A549 (cell line): ENCODE data around the gene MYH8.

Experiments used
- HOXA7 ChIP-seq: fragments of 250-450 bp; sonication (Bioruptor Pico); IDR thresholded peaks from 2 replicates; pipeline ENCODE4 v1.5.0; 2020; ENCODE audit warnings: mild to moderate bottlenecking, moderate library complexity
- POLR2A ChIP-seq: IDR thresholded peaks from 2 replicates; pipeline ENCODE4 v1.6.1; 2012; ENCODE audit warnings: mild to moderate bottlenecking, low read length
- RAD21 ChIP-seq, 2 experiments: fragments of >200 bp in 1 of 2; sonication (Bioruptor Twin) in 1 of 2; formaldehyde crosslinking in 1 of 2; IDR thresholded peaks in 1 of 2; conservative IDR thresholded peaks in 1 of 2; 2 replicates in 1 of 2; 3 replicates in 1 of 2; pipeline ENCODE4 v1.6.1; 2012 to 2018; ENCODE audit warnings: inconsistent platforms in 1 of 2
- TF ChIP-seq, protein P1 (sequence below): fragments of >200 bp; sonication (Bioruptor Twin); formaldehyde crosslinking; IDR thresholded peaks from 3 replicates; pipeline ENCODE4 v1.5.1; 2016
- TF ChIP-seq, protein P2 (sequence below): fragments of >200 bp; sonication (Bioruptor Twin); formaldehyde crosslinking; IDR thresholded peaks from 3 replicates; pipeline ENCODE4 v1.6.1; 2016
- TF ChIP-seq, protein P3 (sequence below): fragments of 200-600 bp; sonication (generic); IDR thresholded peaks from 2 replicates; pipeline ENCODE4 v1.6.1; 2016; ENCODE audit warnings: antibody characterized with exemption, mild to moderate bottlenecking, moderate library complexity

DNA sequence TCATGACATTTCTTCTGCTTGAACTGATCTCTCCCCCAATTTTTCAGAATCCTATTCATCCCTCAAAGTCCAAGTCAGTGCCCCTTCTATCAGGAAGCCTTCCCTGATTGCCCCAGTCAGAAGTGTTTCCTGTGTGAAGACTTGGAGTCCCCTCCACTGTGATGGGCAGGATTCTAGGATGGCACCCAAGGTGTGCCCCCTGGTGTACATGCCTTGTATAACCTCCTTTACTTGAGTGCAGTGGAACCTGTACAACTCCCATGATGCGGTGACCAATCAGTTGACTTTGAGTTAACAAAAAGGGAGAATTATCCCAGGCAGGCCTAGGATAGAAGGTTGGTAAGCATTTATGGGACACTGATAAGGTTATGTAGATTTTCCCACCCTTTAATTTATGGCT, 72.3 kb downstream of the MYH8 start:
- TF ChIP-seq, protein P1, sequence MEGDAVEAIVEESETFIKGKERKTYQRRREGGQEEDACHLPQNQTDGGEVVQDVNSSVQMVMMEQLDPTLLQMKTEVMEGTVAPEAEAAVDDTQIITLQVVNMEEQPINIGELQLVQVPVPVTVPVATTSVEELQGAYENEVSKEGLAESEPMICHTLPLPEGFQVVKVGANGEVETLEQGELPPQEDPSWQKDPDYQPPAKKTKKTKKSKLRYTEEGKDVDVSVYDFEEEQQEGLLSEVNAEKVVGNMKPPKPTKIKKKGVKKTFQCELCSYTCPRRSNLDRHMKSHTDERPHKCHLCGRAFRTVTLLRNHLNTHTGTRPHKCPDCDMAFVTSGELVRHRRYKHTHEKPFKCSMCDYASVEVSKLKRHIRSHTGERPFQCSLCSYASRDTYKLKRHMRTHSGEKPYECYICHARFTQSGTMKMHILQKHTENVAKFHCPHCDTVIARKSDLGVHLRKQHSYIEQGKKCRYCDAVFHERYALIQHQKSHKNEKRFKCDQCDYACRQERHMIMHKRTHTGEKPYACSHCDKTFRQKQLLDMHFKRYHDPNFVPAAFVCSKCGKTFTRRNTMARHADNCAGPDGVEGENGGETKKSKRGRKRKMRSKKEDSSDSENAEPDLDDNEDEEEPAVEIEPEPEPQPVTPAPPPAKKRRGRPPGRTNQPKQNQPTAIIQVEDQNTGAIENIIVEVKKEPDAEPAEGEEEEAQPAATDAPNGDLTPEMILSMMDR: no peak
- TF ChIP-seq RAD21 (conservative IDR thresholded peaks at IDR 0.05 in 1 of 2, IDR thresholded peaks at IDR 0.05 in 1 of 2): no peak
- no peak for TF ChIP-seq POLR2A
- TF ChIP-seq, protein P2, sequence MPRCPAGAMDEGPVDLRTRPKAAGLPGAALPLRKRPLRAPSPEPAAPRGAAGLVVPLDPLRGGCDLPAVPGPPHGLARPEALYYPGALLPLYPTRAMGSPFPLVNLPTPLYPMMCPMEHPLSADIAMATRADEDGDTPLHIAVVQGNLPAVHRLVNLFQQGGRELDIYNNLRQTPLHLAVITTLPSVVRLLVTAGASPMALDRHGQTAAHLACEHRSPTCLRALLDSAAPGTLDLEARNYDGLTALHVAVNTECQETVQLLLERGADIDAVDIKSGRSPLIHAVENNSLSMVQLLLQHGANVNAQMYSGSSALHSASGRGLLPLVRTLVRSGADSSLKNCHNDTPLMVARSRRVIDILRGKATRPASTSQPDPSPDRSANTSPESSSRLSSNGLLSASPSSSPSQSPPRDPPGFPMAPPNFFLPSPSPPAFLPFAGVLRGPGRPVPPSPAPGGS: no peak
- no peak for TF ChIP-seq HOXA7
- TF ChIP-seq, protein P3, sequence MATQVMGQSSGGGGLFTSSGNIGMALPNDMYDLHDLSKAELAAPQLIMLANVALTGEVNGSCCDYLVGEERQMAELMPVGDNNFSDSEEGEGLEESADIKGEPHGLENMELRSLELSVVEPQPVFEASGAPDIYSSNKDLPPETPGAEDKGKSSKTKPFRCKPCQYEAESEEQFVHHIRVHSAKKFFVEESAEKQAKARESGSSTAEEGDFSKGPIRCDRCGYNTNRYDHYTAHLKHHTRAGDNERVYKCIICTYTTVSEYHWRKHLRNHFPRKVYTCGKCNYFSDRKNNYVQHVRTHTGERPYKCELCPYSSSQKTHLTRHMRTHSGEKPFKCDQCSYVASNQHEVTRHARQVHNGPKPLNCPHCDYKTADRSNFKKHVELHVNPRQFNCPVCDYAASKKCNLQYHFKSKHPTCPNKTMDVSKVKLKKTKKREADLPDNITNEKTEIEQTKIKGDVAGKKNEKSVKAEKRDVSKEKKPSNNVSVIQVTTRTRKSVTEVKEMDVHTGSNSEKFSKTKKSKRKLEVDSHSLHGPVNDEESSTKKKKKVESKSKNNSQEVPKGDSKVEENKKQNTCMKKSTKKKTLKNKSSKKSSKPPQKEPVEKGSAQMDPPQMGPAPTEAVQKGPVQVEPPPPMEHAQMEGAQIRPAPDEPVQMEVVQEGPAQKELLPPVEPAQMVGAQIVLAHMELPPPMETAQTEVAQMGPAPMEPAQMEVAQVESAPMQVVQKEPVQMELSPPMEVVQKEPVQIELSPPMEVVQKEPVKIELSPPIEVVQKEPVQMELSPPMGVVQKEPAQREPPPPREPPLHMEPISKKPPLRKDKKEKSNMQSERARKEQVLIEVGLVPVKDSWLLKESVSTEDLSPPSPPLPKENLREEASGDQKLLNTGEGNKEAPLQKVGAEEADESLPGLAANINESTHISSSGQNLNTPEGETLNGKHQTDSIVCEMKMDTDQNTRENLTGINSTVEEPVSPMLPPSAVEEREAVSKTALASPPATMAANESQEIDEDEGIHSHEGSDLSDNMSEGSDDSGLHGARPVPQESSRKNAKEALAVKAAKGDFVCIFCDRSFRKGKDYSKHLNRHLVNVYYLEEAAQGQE: no peak
